ENCODE data around the gene AZIN2.
"Not testable (repeated sequence)": the region's sequence is repeated elsewhere in the genome, so short reads cannot be mapped to it uniquely, and the experiment has no call there.

The AZIN2 gene

DNA sequence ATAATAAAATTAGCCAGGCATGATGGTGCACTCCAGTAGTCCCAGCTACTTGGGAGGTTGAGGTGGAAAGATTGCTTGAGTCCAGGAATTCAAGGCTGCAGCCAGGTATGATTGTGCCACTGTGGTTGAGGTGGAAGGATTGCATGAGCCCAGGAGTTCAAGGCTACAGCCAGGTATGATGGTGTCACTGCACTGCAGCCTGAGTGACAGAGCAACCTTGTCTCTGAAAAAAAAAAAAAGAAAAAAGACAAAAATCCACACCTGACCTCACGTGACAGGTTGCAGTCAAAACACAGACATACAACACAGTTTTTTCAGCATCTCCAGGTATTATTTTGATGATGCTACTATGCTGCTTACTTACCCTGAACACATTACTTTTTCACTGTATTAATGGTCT is 39.9 kb upstream of the AZIN2 start:
- TF ChIP-seq, protein P1, sequence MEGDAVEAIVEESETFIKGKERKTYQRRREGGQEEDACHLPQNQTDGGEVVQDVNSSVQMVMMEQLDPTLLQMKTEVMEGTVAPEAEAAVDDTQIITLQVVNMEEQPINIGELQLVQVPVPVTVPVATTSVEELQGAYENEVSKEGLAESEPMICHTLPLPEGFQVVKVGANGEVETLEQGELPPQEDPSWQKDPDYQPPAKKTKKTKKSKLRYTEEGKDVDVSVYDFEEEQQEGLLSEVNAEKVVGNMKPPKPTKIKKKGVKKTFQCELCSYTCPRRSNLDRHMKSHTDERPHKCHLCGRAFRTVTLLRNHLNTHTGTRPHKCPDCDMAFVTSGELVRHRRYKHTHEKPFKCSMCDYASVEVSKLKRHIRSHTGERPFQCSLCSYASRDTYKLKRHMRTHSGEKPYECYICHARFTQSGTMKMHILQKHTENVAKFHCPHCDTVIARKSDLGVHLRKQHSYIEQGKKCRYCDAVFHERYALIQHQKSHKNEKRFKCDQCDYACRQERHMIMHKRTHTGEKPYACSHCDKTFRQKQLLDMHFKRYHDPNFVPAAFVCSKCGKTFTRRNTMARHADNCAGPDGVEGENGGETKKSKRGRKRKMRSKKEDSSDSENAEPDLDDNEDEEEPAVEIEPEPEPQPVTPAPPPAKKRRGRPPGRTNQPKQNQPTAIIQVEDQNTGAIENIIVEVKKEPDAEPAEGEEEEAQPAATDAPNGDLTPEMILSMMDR (IDR thresholded peaks at IDR 0.05; ENCODE audit: extremely low read depth, insufficient read depth, missing control alignments): no peak
- no peak for DNase-seq (ENCODE audit: low spot score)
- in situ Hi-C loops (cut with MboI; ENCODE audit: low pct_unique_long_range_greater_than_20kb, low sequenced_read_pairs, unreplicated experiment): no loop called here

GRCh38 chr1:33042831-33043230 is 38.1 kb upstream of the AZIN2 start:
- no peak for DNase-seq (ENCODE audit: low spot score)
- TF ChIP-seq, protein P1 (IDR thresholded peaks at IDR 0.05; ENCODE audit: extremely low read depth, insufficient read depth, missing control alignments): no peak
- in situ Hi-C loops (cut with MboI; ENCODE audit: low pct_unique_long_range_greater_than_20kb, low sequenced_read_pairs, unreplicated experiment): no loop called here

- TF ChIP-seq, protein P1 (IDR thresholded peaks at IDR 0.05; ENCODE audit: extremely low read depth, insufficient read depth, missing control alignments): no peak
- in situ Hi-C loops (cut with MboI; ENCODE audit: low pct_unique_long_range_greater_than_20kb, low sequenced_read_pairs, unreplicated experiment): no loop called here
- no peak for DNase-seq (ENCODE audit: low spot score)
Observed at GRCh38 chr1:33043267-33044092, 37.5 kb upstream of the AZIN2 start.

DNA sequence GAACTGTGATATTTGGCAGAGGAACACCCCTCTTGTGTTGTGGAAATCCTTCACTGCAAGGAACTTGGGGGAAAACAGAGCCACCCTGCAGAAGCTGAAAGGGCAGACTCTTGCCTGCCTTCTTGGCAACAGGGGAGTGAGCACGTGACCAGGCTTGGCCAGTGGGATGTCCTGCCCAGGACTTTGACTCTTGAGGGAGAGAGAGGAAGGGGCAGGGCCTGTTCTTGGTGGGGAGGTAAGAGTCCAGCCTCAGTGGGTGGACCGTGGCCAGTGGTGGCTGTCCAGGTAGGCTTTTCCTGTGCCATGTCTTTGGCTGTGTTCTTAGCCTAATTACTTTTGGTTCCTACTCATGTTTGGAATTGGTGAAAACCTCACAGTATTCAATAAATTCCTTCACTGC is 35.7 kb upstream of the AZIN2 start:
- TF ChIP-seq, protein P1 (IDR thresholded peaks at IDR 0.05; ENCODE audit: extremely low read depth, insufficient read depth, missing control alignments): no peak
- no peak for DNase-seq (ENCODE audit: low spot score)
- in situ Hi-C loops (cut with MboI; ENCODE audit: low pct_unique_long_range_greater_than_20kb, low sequenced_read_pairs, unreplicated experiment): no loop called here

GRCh38 chr1:33045814-33046213 is 35.1 kb upstream of the AZIN2 start:
- TF ChIP-seq, protein P1 (IDR thresholded peaks at IDR 0.05; ENCODE audit: extremely low read depth, insufficient read depth, missing control alignments): no peak
- in situ Hi-C loops (cut with MboI; ENCODE audit: low pct_unique_long_range_greater_than_20kb, low sequenced_read_pairs, unreplicated experiment): no loop called here
- no peak for DNase-seq (ENCODE audit: low spot score)

GRCh38 chr1:33046234-33046633 is 34.7 kb upstream of the AZIN2 start:
- not testable (repeated sequence) for DNase-seq (ENCODE audit: low spot score)

GRCh38 chr1:33047290-33047689 is 33.7 kb upstream of the AZIN2 start:
- DNase-seq (ENCODE audit: low spot score): no peak
- in situ Hi-C loops (cut with MboI; ENCODE audit: low pct_unique_long_range_greater_than_20kb, low sequenced_read_pairs, unreplicated experiment): no loop called here
- TF ChIP-seq, protein P1 (IDR thresholded peaks at IDR 0.05; ENCODE audit: extremely low read depth, insufficient read depth, missing control alignments): no peak

More at GRCh38 chr1:33046234-33046633, 34.7 kb upstream of the AZIN2 start:
- in situ Hi-C loops (cut with MboI; ENCODE audit: low pct_unique_long_range_greater_than_20kb, low sequenced_read_pairs, unreplicated experiment): not testable (repeated sequence)
